Neural cell (in vitro differentiated cells): ENCODE results near the gene TSPAN31. TPM values are rescaled to one million over a fixed set of nuclear protein-coding genes. Genes with fewer than 3 reads are reported as not detected.

Experiments used
- H2AFZ ChIP-seq: fragments of 200-600, 300-800 bp; sonication (generic), shearing (Covaris generic); 2 replicates; pipeline ENCODE4 v1.6.0; 2014; ENCODE audit warnings: low read depth, mild to moderate bottlenecking, antibody characterized with exemption, low read length, moderate library complexity
- H3F3A ChIP-seq: fragments of 200-600 bp; shearing (Covaris generic); 2 replicates; pipeline ENCODE4 v1.6.1; 2016; ENCODE audit warnings: mild to moderate bottlenecking, moderate library complexity, mixed read lengths, antibody characterized with exemption, low read length; ENCODE audit not compliant: insufficient read depth, poor library complexity, severe bottlenecking
- H3K27ac ChIP-seq: fragments of 200-600, 300-800 bp; sonication (generic), shearing (Covaris generic); 2 replicates; pipeline ENCODE4 v1.5.1; 2014; ENCODE audit warnings: mild to moderate bottlenecking, low read length, moderate library complexity
- H3K27me3 ChIP-seq: fragments of 300-800, 200-600 bp; sonication (generic), shearing (Covaris generic); 2 replicates; pipeline ENCODE4 v1.6.0; 2014; ENCODE audit warnings: mild to moderate bottlenecking, low read depth, low read length, moderate library complexity; ENCODE audit not compliant: insufficient read depth
- H3K36me3 ChIP-seq: fragments of 300-800, 200-600 bp; sonication (generic), shearing (Covaris generic); 2 replicates; pipeline ENCODE4 v1.5.1; 2014; ENCODE audit warnings: mild to moderate bottlenecking, antibody characterized with exemption, low read length, moderate library complexity; ENCODE audit not compliant: insufficient read depth
- H3K4me2 ChIP-seq: fragments of 300-800, 200-600 bp; sonication (generic), shearing (Covaris generic); 2 replicates; pipeline ENCODE4 v1.6.0; 2014; ENCODE audit warnings: mild to moderate bottlenecking, low read length
- H3K4me3 ChIP-seq: fragments of 300-800, 200-600 bp; sonication (generic), shearing (Covaris generic); 2 replicates; pipeline ENCODE4 v1.5.1; 2014; ENCODE audit warnings: mild to moderate bottlenecking, low read length, moderate library complexity
- H3K79me2 ChIP-seq: fragments of 200-600 bp; shearing (Covaris generic); replicated peaks from 2 replicates; pipeline ENCODE4 v1.6.0; 2014; ENCODE audit warnings: mild to moderate bottlenecking, low read length, moderate library complexity; ENCODE audit not compliant: insufficient read depth
- H3K9ac ChIP-seq: fragments of 300-800, 200-600 bp; sonication (generic), shearing (Covaris generic); 2 replicates; pipeline ENCODE4 v1.6.1; 2016; ENCODE audit warnings: mild to moderate bottlenecking, low read length, mixed read lengths
- H3K9me2 ChIP-seq: fragments of 200-600 bp; shearing (Covaris generic); 2 replicates; pipeline ENCODE4 v1.6.1; 2016; ENCODE audit warnings: mild to moderate bottlenecking, low read length, mixed read lengths; ENCODE audit not compliant: insufficient read depth
- H3K9me3 ChIP-seq: fragments of 200-600, 300-800 bp; sonication (generic), shearing (Covaris generic); 2 replicates; pipeline ENCODE4 v1.6.1; 2016; ENCODE audit warnings: mild to moderate bottlenecking, mixed run types, low read length, moderate library complexity, mixed read lengths
- H4K20me1 ChIP-seq: fragments of 200-600 bp; shearing (Covaris generic); 2 replicates; pipeline ENCODE4 v1.6.1; 2016; ENCODE audit warnings: mild to moderate bottlenecking, mixed run types; ENCODE audit not compliant: insufficient read depth
- EP300 ChIP-seq: fragments of 450-650 bp; conservative IDR thresholded peaks from 2 replicates; pipeline ENCODE4 v1.6.1; 2014; ENCODE audit warnings: antibody characterized with exemption, mild to moderate bottlenecking, moderate library complexity; ENCODE audit not compliant: poor library complexity, severe bottlenecking
- EZH2 ChIP-seq: fragments of 200-600, 300-800 bp; shearing (Covaris generic), sonication (generic); IDR thresholded peaks from 2 replicates; pipeline ENCODE4 v1.6.1; 2014; ENCODE audit warnings: antibody characterized with exemption, low read length, borderline replicate concordance, mild to moderate bottlenecking; ENCODE audit not compliant: insufficient read depth, poor library complexity, severe bottlenecking
- MXI1 ChIP-seq: fragments of 450-650 bp; conservative IDR thresholded peaks from 2 replicates; pipeline ENCODE4 v1.6.1; 2014; ENCODE audit warnings: antibody characterized with exemption, mild to moderate bottlenecking; ENCODE audit not compliant: poor library complexity, severe bottlenecking
- POLR2AphosphoS5 ChIP-seq: IDR thresholded peaks from 2 replicates; pipeline ENCODE4 v1.6.1; 2012
- RAD21 ChIP-seq: fragments of 450-650 bp; conservative IDR thresholded peaks from 2 replicates; pipeline ENCODE4 v1.6.1; 2014; ENCODE audit warnings: antibody characterized with exemption, mild to moderate bottlenecking, moderate library complexity
- SMC3 ChIP-seq: fragments of 450-650 bp; conservative IDR thresholded peaks from 2 replicates; pipeline ENCODE4 v1.6.1; 2014; ENCODE audit warnings: antibody characterized with exemption, mild to moderate bottlenecking, moderate library complexity; ENCODE audit not compliant: poor library complexity
- TAF1 ChIP-seq: IDR thresholded peaks from 2 replicates; pipeline ENCODE4 v1.6.1; 2012; ENCODE audit warnings: low read depth
- polyA plus RNA-seq: library from polyadenylated mRNA; depleted of rRNA; stranded (reverse); fragments of >200 nt; gene quantifications from 2 replicates; pipeline ENCODE4 v1.2.3, GENCODE V29; 2014
- TF ChIP-seq, protein P1 (sequence below): IDR thresholded peaks from 2 replicates; pipeline ENCODE4 v1.6.1; 2012; ENCODE audit warnings: borderline replicate concordance
- TF ChIP-seq, protein P2 (sequence below): fragments of 450-650 bp; IDR thresholded peaks from 2 replicates; pipeline ENCODE4 v1.5.1; 2014; ENCODE audit warnings: antibody characterized with exemption, mild to moderate bottlenecking, moderate library complexity; ENCODE audit not compliant: poor library complexity, severe bottlenecking

Gene TSPAN31
- polyA plus RNA-seq, 1 donor from 2014 or later, result 85.3 TPM

DNA sequence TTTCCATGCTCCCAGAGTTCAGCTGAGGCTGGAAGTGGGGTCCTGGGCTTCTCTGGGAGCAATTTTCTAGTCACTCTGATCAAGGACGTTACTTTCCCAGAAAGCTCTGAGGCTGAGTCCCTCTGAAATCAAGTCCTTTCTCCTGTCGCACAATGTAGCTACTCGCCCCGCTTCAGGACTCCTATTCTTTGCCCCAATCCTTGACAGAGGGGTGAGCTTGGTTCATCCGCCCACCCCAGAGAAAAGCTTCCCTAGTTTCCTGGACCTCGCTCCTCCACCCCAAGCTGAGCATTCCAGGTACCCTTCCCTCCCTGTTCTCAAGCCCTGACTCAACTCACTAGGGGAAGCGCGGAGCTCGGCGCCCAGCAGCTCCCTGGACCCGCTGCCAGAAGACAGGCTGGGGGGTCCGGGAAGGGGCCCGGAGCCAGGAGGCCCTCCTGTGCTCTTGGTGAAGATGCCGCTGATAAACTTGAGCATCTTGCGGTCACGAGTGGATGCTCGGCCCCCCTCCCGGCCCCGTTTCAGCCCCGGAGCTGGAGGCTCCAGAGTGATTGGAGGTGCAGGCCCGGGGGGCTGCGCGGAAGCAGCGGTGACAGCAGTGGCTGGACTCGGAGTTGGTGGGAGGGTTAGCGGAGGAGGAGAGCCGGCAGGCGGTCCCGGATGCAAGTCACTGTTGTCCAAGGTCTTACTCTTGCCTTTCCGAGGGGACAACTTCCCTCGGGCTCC, 7.9 kb upstream of the TSPAN31 start:
- TF ChIP-seq MXI1 (no peak), SMC3 (no peak), TAF1 (no peak), EZH2 (no peak), POLR2AphosphoS5 (no peak), RAD21 (no peak), EP300 (no peak)
- TF ChIP-seq, protein P1, sequence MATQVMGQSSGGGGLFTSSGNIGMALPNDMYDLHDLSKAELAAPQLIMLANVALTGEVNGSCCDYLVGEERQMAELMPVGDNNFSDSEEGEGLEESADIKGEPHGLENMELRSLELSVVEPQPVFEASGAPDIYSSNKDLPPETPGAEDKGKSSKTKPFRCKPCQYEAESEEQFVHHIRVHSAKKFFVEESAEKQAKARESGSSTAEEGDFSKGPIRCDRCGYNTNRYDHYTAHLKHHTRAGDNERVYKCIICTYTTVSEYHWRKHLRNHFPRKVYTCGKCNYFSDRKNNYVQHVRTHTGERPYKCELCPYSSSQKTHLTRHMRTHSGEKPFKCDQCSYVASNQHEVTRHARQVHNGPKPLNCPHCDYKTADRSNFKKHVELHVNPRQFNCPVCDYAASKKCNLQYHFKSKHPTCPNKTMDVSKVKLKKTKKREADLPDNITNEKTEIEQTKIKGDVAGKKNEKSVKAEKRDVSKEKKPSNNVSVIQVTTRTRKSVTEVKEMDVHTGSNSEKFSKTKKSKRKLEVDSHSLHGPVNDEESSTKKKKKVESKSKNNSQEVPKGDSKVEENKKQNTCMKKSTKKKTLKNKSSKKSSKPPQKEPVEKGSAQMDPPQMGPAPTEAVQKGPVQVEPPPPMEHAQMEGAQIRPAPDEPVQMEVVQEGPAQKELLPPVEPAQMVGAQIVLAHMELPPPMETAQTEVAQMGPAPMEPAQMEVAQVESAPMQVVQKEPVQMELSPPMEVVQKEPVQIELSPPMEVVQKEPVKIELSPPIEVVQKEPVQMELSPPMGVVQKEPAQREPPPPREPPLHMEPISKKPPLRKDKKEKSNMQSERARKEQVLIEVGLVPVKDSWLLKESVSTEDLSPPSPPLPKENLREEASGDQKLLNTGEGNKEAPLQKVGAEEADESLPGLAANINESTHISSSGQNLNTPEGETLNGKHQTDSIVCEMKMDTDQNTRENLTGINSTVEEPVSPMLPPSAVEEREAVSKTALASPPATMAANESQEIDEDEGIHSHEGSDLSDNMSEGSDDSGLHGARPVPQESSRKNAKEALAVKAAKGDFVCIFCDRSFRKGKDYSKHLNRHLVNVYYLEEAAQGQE, result no peak
- no peaks in the 10 kb centered on the region for H3K79me2 ChIP-seq
- peak overlapping the region; percentile 88 for H3K4me3 ChIP-seq
- no peaks in the 10 kb centered on the region for H3K9me2 ChIP-seq
- no peak overlapping the region for H3K27ac ChIP-seq
- H3K9ac ChIP-seq, result peak overlapping the region; percentile 95
- peak overlapping the region; percentile 90 for H3K4me2 ChIP-seq
- H3F3A ChIP-seq, result no peaks in the 10 kb centered on the region
- H4K20me1 ChIP-seq, result peaks cover 20% of the 10 kb centered on the region
- no peak overlapping the region for H2AFZ ChIP-seq
- H3K36me3 ChIP-seq, result peaks cover 16% of the 10 kb centered on the region
- H3K9me3 ChIP-seq, result no peaks in the 10 kb centered on the region
- peaks cover 39% of the 10 kb centered on the region for H3K27me3 ChIP-seq

DNA sequence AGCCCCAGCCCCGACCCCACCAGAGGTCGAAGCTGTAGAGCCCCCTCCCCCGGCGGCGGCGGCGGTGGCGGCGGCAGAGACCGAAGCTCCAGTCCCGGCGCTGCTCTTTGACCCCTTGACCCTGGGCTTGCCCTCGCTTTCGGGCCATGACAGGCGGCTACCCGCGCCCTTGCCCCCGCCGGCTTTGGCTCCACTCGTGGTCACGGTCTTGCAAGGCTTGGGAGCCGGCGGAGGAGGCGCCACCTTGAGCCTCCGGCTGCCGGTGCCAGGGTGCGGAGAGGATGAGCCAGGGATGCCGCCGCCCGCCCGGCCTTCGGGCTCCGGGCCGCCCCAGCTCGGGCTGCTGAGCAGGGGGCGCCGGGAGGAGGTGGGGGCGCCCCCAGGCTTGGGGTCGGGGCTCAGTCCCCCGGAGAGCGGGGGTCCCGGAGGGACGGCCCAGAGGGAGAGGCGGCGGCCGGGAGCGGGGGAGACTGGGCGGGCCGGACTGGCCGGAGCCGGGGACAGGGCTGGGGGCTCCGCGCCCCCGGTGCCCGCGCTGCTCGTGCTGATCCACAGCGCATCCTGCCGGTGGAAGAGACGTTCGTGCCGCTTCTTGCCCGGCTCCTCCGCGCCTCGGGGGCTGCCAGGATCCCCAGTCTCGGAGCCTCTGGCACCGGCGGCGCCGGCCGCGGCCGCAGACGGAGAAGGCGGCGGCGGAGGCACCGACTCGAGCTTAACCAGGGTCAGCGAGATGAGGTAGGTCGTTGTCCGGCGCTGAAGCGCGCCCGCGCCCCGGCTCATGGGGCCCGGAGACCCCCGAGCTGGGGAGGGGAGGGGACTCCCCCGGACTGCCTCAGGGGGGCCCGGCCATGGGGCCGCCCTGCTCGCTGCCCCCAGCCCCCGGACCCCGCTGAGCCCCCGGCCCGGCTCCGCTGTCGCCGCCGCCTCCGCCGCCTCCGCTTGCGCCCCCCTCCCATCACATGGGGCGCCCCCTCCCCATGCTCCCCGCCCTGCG, 7.1 kb upstream of the TSPAN31 start:
- TF ChIP-seq, protein P1, result no peak
- TF ChIP-seq POLR2AphosphoS5 (no peak), EP300 (no peak), TAF1 (no peak), MXI1 (peak; percentile 36), EZH2 (no peak), RAD21 (peak; percentile 54), SMC3 (peak; percentile 57)
- TF ChIP-seq, protein P2, sequence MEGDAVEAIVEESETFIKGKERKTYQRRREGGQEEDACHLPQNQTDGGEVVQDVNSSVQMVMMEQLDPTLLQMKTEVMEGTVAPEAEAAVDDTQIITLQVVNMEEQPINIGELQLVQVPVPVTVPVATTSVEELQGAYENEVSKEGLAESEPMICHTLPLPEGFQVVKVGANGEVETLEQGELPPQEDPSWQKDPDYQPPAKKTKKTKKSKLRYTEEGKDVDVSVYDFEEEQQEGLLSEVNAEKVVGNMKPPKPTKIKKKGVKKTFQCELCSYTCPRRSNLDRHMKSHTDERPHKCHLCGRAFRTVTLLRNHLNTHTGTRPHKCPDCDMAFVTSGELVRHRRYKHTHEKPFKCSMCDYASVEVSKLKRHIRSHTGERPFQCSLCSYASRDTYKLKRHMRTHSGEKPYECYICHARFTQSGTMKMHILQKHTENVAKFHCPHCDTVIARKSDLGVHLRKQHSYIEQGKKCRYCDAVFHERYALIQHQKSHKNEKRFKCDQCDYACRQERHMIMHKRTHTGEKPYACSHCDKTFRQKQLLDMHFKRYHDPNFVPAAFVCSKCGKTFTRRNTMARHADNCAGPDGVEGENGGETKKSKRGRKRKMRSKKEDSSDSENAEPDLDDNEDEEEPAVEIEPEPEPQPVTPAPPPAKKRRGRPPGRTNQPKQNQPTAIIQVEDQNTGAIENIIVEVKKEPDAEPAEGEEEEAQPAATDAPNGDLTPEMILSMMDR, result peak; percentile 73
- peaks cover 20% of the 10 kb centered on the region for H4K20me1 ChIP-seq
- peaks cover 39% of the 10 kb centered on the region for H3K27me3 ChIP-seq
- H2AFZ ChIP-seq, result no peak overlapping the region
- H3K79me2 ChIP-seq, result no peaks in the 10 kb centered on the region
- peak overlapping the region; percentile 90 for H3K4me2 ChIP-seq
- peak overlapping the region; percentile 95 for H3K9ac ChIP-seq
- peaks cover 16% of the 10 kb centered on the region for H3K36me3 ChIP-seq
- H3K27ac ChIP-seq, result peak overlapping the region; percentile 67
- no peaks in the 10 kb centered on the region for H3F3A ChIP-seq
- no peaks in the 10 kb centered on the region for H3K9me3 ChIP-seq
- H3K9me2 ChIP-seq, result no peaks in the 10 kb centered on the region
- peak overlapping the region; percentile 88 for H3K4me3 ChIP-seq
